ENCODE data around the gene IRF2BPL.

- TF ChIP-seq TAF1 (IDR thresholded peaks at IDR 0.05; ENCODE audit: low read depth, low read length), result no peak
- TF ChIP-seq POLR2AphosphoS5 (IDR thresholded peaks at IDR 0.05; ENCODE audit: low read depth, low read length), result no peak
- no peak for TF ChIP-seq POLR2A (IDR thresholded peaks at IDR 0.05; ENCODE audit: low read depth, low read length)
- no peak for TF ChIP-seq SPI1 (IDR thresholded peaks at IDR 0.05; ENCODE audit: low read depth, low read length)
Measured at GRCh38 chr14:76997257-76997970, 31.1 kb downstream of the IRF2BPL start.
